ENCODE results near the gene PLEKHA5. TPM values are rescaled to one million over a fixed set of nuclear protein-coding genes. Genes with fewer than 3 reads are reported as not detected.

PLEKHA5 gene
- total and polyA plus RNA-seq, 2 experiments from 2014 or later: 82.8 to 112 TPM

GRCh38 chr12:19388131-19388549, 258.6 kb downstream of the PLEKHA5 start:
- no peak for DNase-seq (ENCODE audit: low spot score)
- TF ChIP-seq CREB1 (CRISPR knock-in tag; IDR thresholded peaks at IDR 0.05; ENCODE audit: low read depth) (no peak), REST (IDR thresholded peaks at IDR 0.05; ENCODE audit: unreplicated experiment) (no peak), ZNF331 (CRISPR knock-in tag; IDR thresholded peaks at IDR 0.05; ENCODE audit: low read depth) (no peak), EZH2phosphoT487 (IDR thresholded peaks at IDR 0.05; ENCODE audit: unreplicated experiment) (no peak), EZH2 (IDR thresholded peaks at IDR 0.05; ENCODE audit: low read depth, unreplicated experiment) (no peak), CTCF (conservative IDR thresholded peaks at IDR 0.05; ENCODE audit: low read depth in 2 of 2) (no peak)

GRCh38 chr12:19390051-19390598, 260.6 kb downstream of the PLEKHA5 start:
- Histone ChIP-seq H3F3A (replicated peaks; ENCODE audit: low read depth) (0 out of 2 replicates have a peak, but pooled peaks cover 2% of the 10 kb centered on the region), H2AFZ (no peak overlapping the region), H3K4me2 (no peak overlapping the region), H3K36me3 (ENCODE audit: insufficient read depth) (no peaks in the 10 kb centered on the region), H3K9me2 (ENCODE audit: insufficient read depth) (0 out of 2 replicates have a peak, but pooled peaks cover 2% of the 10 kb centered on the region), H3K4me1 (ENCODE audit: insufficient read depth) (no peaks in the 10 kb centered on the region; the same call in 1 of the 2 replicates), H3K79me2 (replicated peaks; ENCODE audit: insufficient read depth) (no peaks in the 10 kb centered on the region), H4K20me1 (replicated peaks; ENCODE audit: insufficient read depth) (no peaks in the 10 kb centered on the region), H3K27ac (ENCODE audit: low read depth) (no peak overlapping the region), H3K27me3 (ENCODE audit: insufficient read depth) (no peaks in the 10 kb centered on the region), H3K4me3 (no peak overlapping the region)
- H3K27me3 Mint-ChIP-seq (ENCODE audit: insufficient read depth, low read depth, poor library complexity): peaks cover 4% of the 10 kb centered on the region
- DNase-seq (ENCODE audit: low spot score): no peak
- H3K27ac Mint-ChIP-seq: no peak overlapping the region
- H3K36me3 Mint-ChIP-seq (ENCODE audit: low read depth): no peaks in the 10 kb centered on the region
- H3K4me3 Mint-ChIP-seq: no peak overlapping the region
- no peak for ATAC-seq
- H3K4me1 Mint-ChIP-seq: no peaks in the 10 kb centered on the region
- no peaks in the 10 kb centered on the region for H3K9me3 Mint-ChIP-seq
- no peak for TF ChIP-seq CREB1 (CRISPR knock-in tag; IDR thresholded peaks at IDR 0.05; ENCODE audit: low read depth)
- no peak for TF ChIP-seq STAT1 (IDR thresholded peaks at IDR 0.05; ENCODE audit: unreplicated experiment)
- TF ChIP-seq REST (IDR thresholded peaks at IDR 0.05; ENCODE audit: unreplicated experiment): no peak
- TF ChIP-seq NANOG (IDR thresholded peaks at IDR 0.05; ENCODE audit: borderline replicate concordance): no peak

More at GRCh38 chr12:19388131-19388549, 258.6 kb downstream of the PLEKHA5 start:
- H3K79me2 ChIP-seq (replicated peaks; ENCODE audit: insufficient read depth): no peaks in the 10 kb centered on the region
- H3K4me3 Mint-ChIP-seq: no peak overlapping the region
- H3K4me1 ChIP-seq (ENCODE audit: insufficient read depth): no peaks in the 10 kb centered on the region; the same call in 1 of the 2 replicates
- no peaks in the 10 kb centered on the region for H3K4me1 Mint-ChIP-seq
- H3K9me3 Mint-ChIP-seq: no peaks in the 10 kb centered on the region
- H4K20me1 ChIP-seq (replicated peaks; ENCODE audit: insufficient read depth): no peaks in the 10 kb centered on the region
- no peak overlapping the region for H3K4me3 ChIP-seq
- 0 out of 2 replicates have a peak, but pooled peaks cover 2% of the 10 kb centered on the region for H3K9me2 ChIP-seq (ENCODE audit: insufficient read depth)
- no peak for ATAC-seq
- H3K27me3 ChIP-seq (ENCODE audit: insufficient read depth): no peaks in the 10 kb centered on the region
- H3K36me3 ChIP-seq (ENCODE audit: insufficient read depth): no peaks in the 10 kb centered on the region
- H3K4me2 ChIP-seq: no peak overlapping the region
- no peak overlapping the region for H3K27ac ChIP-seq (ENCODE audit: low read depth)
- peaks cover 4% of the 10 kb centered on the region for H3K27me3 Mint-ChIP-seq (ENCODE audit: insufficient read depth, low read depth, poor library complexity)
- H3K27ac Mint-ChIP-seq: no peak overlapping the region
- 0 out of 2 replicates have a peak, but pooled peaks cover 2% of the 10 kb centered on the region for H3F3A ChIP-seq (replicated peaks; ENCODE audit: low read depth)
- H2AFZ ChIP-seq: no peak overlapping the region
- H3K36me3 Mint-ChIP-seq (ENCODE audit: low read depth): no peaks in the 10 kb centered on the region; the same call in 1 of the 3 replicates

All from GM23338 (cell line).